ENCODE data around the gene IQCB1.

- TF ChIP-seq CTCF (IDR thresholded peaks at IDR 0.05; ENCODE audit: low read depth, low read length) = no peak
- no peak for TF ChIP-seq MAX (IDR thresholded peaks at IDR 0.05; ENCODE audit: low read depth, low read length)
- no peak for TF ChIP-seq POLR2A (IDR thresholded peaks at IDR 0.05; ENCODE audit: extremely low read depth, insufficient read length)
- no peak for TF ChIP-seq MYC (IDR thresholded peaks at IDR 0.05; ENCODE audit: low read depth, low read length)
These were observed 28.9 kb upstream of the IQCB1 start for GRCh38 chr3:121863801-121864200.

Measured in NB4 (cell line).